ENCODE results near the gene SLC35F3. TPM values are rescaled to one million over a fixed set of nuclear protein-coding genes. Genes with fewer than 3 reads are reported as not detected.

The SLC35F3 gene
- total and polyA plus RNA-seq, 12 donors = 0.12 to 3.2 (median 0.46) TPM

- intact Hi-C loops (cut with DNase I) = no loop called here
- no peaks in the 10 kb centered on the region for H3K9me3 ChIP-seq (replicated peaks in 1 of 3)
- TF ChIP-seq, protein P1, sequence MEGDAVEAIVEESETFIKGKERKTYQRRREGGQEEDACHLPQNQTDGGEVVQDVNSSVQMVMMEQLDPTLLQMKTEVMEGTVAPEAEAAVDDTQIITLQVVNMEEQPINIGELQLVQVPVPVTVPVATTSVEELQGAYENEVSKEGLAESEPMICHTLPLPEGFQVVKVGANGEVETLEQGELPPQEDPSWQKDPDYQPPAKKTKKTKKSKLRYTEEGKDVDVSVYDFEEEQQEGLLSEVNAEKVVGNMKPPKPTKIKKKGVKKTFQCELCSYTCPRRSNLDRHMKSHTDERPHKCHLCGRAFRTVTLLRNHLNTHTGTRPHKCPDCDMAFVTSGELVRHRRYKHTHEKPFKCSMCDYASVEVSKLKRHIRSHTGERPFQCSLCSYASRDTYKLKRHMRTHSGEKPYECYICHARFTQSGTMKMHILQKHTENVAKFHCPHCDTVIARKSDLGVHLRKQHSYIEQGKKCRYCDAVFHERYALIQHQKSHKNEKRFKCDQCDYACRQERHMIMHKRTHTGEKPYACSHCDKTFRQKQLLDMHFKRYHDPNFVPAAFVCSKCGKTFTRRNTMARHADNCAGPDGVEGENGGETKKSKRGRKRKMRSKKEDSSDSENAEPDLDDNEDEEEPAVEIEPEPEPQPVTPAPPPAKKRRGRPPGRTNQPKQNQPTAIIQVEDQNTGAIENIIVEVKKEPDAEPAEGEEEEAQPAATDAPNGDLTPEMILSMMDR (IDR thresholded peaks at IDR 0.05) = no peak
- TF ChIP-seq POLR2A (IDR thresholded peaks at IDR 0.05) = no peak
- no peak overlapping the region for H3K27ac ChIP-seq
- peaks cover 4% of the 10 kb centered on the region for H3K27me3 ChIP-seq
- no peak overlapping the region for H3K4me3 ChIP-seq
- no peaks in the 10 kb centered on the region for H3K36me3 ChIP-seq (replicated peaks in 1 of 2)
- no peak for DNase-seq
- no peaks in the 10 kb centered on the region for H3K4me1 ChIP-seq (replicated peaks in 1 of 2)
These were observed 293.4 kb downstream of the SLC35F3 start for GRCh38 chr1:234197839-234198238.

DNA sequence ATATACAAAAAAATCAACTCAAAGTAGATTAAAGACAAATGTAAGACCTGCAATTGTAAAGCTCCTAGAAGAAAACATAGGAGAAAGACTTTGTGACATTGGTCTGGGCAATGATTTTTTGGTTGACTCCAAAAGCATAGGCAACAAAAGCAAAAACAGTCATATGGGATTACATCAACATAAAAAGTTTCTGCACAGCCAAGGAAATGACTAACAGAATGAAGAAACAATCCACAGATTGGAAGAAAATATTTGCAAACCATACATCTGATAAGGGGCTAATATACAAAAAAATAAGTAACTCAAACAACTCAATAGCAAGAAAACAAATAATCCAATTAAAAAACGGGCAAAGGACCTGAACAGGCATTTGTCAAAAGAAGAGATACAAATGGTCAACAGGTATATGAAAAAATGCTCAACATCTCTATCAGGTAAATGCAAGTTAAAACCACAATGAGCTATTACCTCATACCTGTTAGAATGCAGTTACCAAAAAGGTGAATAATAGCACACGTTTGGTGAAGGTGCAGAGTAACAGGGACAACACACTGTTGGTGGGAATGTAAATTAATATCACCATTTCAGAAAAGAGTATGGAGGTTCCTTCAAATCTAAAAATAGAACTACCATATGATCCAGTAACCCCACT lies 295.1 kb downstream of the SLC35F3 start:
- Histone ChIP-seq H3K27me3 (peaks cover 4% of the 10 kb centered on the region), H3K36me3 (replicated peaks in 1 of 2) (no peaks in the 10 kb centered on the region), H3K27ac (no peak overlapping the region), H3K4me3 (no peak overlapping the region), H3K9me3 (replicated peaks in 1 of 3) (no peaks in the 10 kb centered on the region), H3K4me1 (replicated peaks in 1 of 2) (no peaks in the 10 kb centered on the region)
- intact Hi-C loops (cut with DNase I) = no loop called here
- no peak for DNase-seq
- 64 to 77% (median 71%) methylated on average over 2 of the region's 2 CpGs for WGBS, 4 donors
- TF ChIP-seq, protein P1 (IDR thresholded peaks at IDR 0.05) = no peak
- no peak for TF ChIP-seq POLR2A (IDR thresholded peaks at IDR 0.05)

DNA sequence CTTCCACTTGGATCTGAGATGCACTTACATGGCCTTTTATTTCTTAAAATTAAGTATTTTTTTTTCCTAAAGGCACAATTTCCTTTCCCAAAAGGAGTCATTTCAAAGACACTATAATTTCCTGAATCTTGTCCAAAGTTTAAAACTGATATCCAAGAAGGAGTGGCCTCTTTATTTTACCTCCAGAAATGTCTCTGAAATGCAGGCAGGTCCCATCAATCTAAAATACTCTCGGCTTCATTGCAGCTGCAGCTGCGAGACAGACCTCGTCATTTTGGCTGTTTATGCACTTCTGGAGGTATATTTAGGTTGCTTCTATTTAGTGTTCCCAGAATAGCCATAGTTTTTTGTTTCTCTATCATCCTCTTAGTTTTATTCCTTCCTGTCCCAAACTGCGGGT lies 296.1 kb downstream of the SLC35F3 start:
- no peaks in the 10 kb centered on the region for H3K36me3 ChIP-seq (replicated peaks in 1 of 2)
- no peak overlapping the region for H3K4me3 ChIP-seq
- no peak overlapping the region for H3K27ac ChIP-seq
- TF ChIP-seq POLR2A (IDR thresholded peaks at IDR 0.05) = no peak
- TF ChIP-seq, protein P1 (IDR thresholded peaks at IDR 0.05) = no peak
- H3K9me3 ChIP-seq (replicated peaks in 1 of 3) = no peaks in the 10 kb centered on the region
- intact Hi-C loops (cut with DNase I) = no loop called here
- 75 to 82% (median 77%) methylated on average over 4 of the region's 4 CpGs for WGBS, 4 donors
- H3K27me3 ChIP-seq = peaks cover 4% of the 10 kb centered on the region
- no peak for DNase-seq
- no peaks in the 10 kb centered on the region for H3K4me1 ChIP-seq (replicated peaks in 1 of 2)

GRCh38 chr1:234201600-234201999 lies 297.1 kb downstream of the SLC35F3 start:
- intact Hi-C loops (cut with DNase I) = no loop called here
- no peak for DNase-seq
- 69 to 85% (median 73%) methylated on average over 5 of the region's 5 CpGs for WGBS, 4 donors

DNA sequence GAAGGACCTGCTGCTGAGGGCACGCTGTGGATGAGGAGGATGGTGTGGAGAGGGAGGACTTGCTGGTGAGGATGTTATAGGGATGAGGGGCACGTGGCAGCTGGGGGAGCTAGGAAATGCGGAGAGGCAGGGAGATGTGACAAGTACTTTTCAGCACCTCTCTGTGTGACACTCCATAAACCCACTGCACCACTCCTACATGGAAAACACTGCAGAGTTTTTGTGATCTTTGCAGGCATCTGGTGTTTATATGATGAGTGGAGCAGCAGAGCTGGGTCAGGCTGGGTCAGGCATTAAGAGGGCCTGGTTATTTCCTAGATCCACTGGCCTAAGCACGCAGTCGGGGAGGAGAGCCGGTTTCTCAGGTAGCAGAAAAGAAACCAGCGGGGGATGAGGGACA lies 301.5 kb downstream of the SLC35F3 start:
- Histone ChIP-seq H3K4me3 (no peak overlapping the region), H3K36me3 (replicated peaks in 1 of 2) (no peaks in the 10 kb centered on the region), H3K4me1 (replicated peaks in 1 of 2) (no peaks in the 10 kb centered on the region), H3K27ac (no peak overlapping the region), H3K27me3 (no peaks in the 10 kb centered on the region), H3K9me3 (replicated peaks in 1 of 3) (no peaks in the 10 kb centered on the region)
- intact Hi-C loops (cut with DNase I) = no loop called here
- no peak for DNase-seq
- no peak for TF ChIP-seq POLR2A (IDR thresholded peaks at IDR 0.05)
- TF ChIP-seq, protein P1 (IDR thresholded peaks at IDR 0.05) = no peak
- WGBS, 4 donors = 74 to 85% (median 80%) methylated on average over 7 of the region's 7 CpGs

More at GRCh38 chr1:234201600-234201999, 297.1 kb downstream of the SLC35F3 start:
- Histone ChIP-seq H3K27me3 (peaks cover 4% of the 10 kb centered on the region), H3K4me1 (replicated peaks in 1 of 2) (no peaks in the 10 kb centered on the region), H3K27ac (no peak overlapping the region), H3K36me3 (replicated peaks in 1 of 2) (no peaks in the 10 kb centered on the region), H3K4me3 (no peak overlapping the region), H3K9me3 (replicated peaks in 1 of 3) (no peaks in the 10 kb centered on the region)
- no peak for TF ChIP-seq POLR2A (IDR thresholded peaks at IDR 0.05)

All from adrenal gland (tissue), 12 donors.